Stomach (tissue), 9 donors: ENCODE data around the gene WDR59. TPM values are rescaled to one million over a fixed set of nuclear protein-coding genes. Genes with fewer than 3 reads are reported as not detected.

Experiments used
- DNase-seq, 2 donors: peaks; one replicate each; pipeline versions ENCODE4 v3.0.0 to v3.0.0-alpha.2; 2013 to 2019
- H3K27ac ChIP-seq, 5 donors: fragments of 200-600 bp in 4 of 5; sonication (generic) in 4 of 5; one replicate each; pipeline ENCODE4 v1.5.1; 2013 to 2019; ENCODE audit warnings: mild to moderate bottlenecking in 1 of 5, moderate library complexity in 1 of 5
- H3K27me3 ChIP-seq, 3 donors: fragments of 200-600 bp; sonication (generic); one replicate each; pipeline ENCODE4 v1.5.1; 2017 to 2019; ENCODE audit warnings: mixed run types in 1 of 3
- H3K36me3 ChIP-seq, 4 donors: fragments of 200-600 bp; sonication (generic); 1 replicate in 3 of 4; 2 replicates in 1 of 4; pipeline ENCODE4 v1.5.1; 2016 to 2019
- H3K4me1 ChIP-seq, 4 donors: fragments of 200-600 bp; sonication (generic); one replicate each; pipeline ENCODE4 v1.5.1; 2016 to 2019
- H3K4me3 ChIP-seq, 4 donors: fragments of 200-600 bp; sonication (generic) in 3 of 4; one replicate each; pipeline ENCODE4 v1.5.1; 2016 to 2019; ENCODE audit warnings: mild to moderate bottlenecking in 1 of 4
- H3K9me3 ChIP-seq, 4 donors: fragments of 200-600 bp; sonication (generic); one replicate each; pipeline ENCODE4 v1.5.1; 2016 to 2019
- EP300 ChIP-seq: sonication (generic); formaldehyde crosslinking; IDR thresholded peaks from one replicate; pipeline ENCODE4 v1.6.1; 2017; ENCODE audit warnings: antibody characterized with exemption
- POLR2A ChIP-seq, 4 donors: fragments of 450-650 bp; IDR thresholded peaks; one replicate each; pipeline ENCODE4 v1.6.1; 2016; ENCODE audit warnings: antibody characterized with exemption in 4 of 4, control low read depth in 2 of 4, mild to moderate bottlenecking in 1 of 4, moderate library complexity in 1 of 4
- POLR2AphosphoS5 ChIP-seq, 3 donors: sonication (generic); formaldehyde crosslinking; IDR thresholded peaks; one replicate each; pipeline ENCODE4 v1.6.1; 2016; ENCODE audit warnings: antibody characterized with exemption in 3 of 3
- WGBS, 5 donors: extraction: QIAGEN DNeasy Blood & Tissue Kit in 3 of 5; methylation state at CpG; one replicate each; pipeline versions ENCODE4 v1.1.5 to v1.1.7; 2013 to 2018; 5-methylcytosine and 5-hydroxymethylcytosine counted together
- intact Hi-C: fragments of 100-400 bp; cut with DNase I; formaldehyde crosslinking; loops from one replicate; pipeline ENCODE4 v1.15.1; 2023; ENCODE audit warnings: low total_unique reads
- polyA plus RNA-seq, 3 donors: library from polyadenylated mRNA; stranded (reverse); fragments of 200-250 nt; gene quantifications; one replicate each; pipeline ENCODE4 v1.2.3, GENCODE V29; 2013
- total RNA-seq, 5 donors: library from RNA; depleted of rRNA; stranded (reverse); fragments of >200 nt; gene quantifications; one replicate each; pipeline versions ENCODE4 v1.1.0 to v1.2.3, GENCODE V29; 2014 to 2016
- TF ChIP-seq, protein P1 (sequence below), 7 experiments: fragments of 450-650 bp in 4 of 7; fragments of 200-600 bp in 3 of 7; sonication (generic) in 3 of 7; IDR thresholded peaks; one replicate each; pipeline ENCODE4 v1.5.1; 2016 to 2019; ENCODE audit warnings: antibody characterized with exemption in 7 of 7, control low read depth in 2 of 7, mild to moderate bottlenecking in 1 of 7
- donor health status: healthy with polysubstance abuse.
- donor health status: Bipolar disorder and iron deficiency.
- donor health status: healthy.

Gene WDR59
- total and polyA plus RNA-seq, 8 donors: 12.1 to 266 (median 30.2) TPM

DNA sequence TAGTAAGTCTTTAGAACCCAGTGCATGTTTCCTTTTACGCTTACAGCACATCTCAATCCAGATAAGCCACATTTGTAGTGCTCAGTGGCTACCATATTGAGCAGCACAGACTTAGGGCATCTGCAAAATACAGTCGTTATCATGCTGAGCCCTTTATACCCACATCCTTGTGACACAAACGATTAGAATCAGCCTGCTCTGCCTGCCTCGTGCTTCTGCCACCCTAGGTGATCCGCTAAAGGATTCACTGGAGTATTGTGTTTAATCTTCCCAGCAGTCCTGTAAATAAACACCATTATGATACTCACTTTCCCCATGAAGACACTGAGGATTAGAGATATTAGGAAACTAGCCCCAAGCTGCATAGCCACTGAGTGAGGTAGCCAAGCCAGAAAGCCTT lies 159.0 kb downstream of the WDR59 start:
- WGBS, 5 donors: 52 to 72% (median 66%) methylated on average over 5 of the region's 5 CpGs
- DNase-seq: no peak

DNA sequence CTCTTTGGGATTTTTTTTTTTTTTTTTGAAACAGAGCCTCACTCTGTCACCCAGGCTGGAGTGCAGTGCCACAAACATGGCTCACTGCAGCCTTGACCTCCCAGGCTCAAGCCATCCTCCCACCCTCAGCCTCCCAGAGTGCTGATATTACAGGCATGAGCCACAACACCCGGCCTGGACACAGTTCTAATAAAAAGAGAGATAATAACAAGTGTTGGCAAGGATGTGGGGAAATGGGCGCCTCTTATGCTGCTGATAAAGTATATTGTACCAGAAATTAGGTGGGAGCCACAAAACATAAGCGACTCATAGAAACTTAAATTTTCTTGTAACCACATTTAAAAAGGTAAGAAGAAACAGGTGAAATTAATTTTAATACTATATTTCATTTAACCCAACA lies 159.9 kb downstream of the WDR59 start:
- intact Hi-C loops: no loop called here
- WGBS, 5 donors: 76 to 95% (median 84%) methylated on average over 3 of the region's 3 CpGs
- TF ChIP-seq POLR2AphosphoS5 (IDR thresholded peaks at IDR 0.05) (no peak), POLR2A (IDR thresholded peaks at IDR 0.05) (no peak), EP300 (no peak)
- TF ChIP-seq, protein P1, sequence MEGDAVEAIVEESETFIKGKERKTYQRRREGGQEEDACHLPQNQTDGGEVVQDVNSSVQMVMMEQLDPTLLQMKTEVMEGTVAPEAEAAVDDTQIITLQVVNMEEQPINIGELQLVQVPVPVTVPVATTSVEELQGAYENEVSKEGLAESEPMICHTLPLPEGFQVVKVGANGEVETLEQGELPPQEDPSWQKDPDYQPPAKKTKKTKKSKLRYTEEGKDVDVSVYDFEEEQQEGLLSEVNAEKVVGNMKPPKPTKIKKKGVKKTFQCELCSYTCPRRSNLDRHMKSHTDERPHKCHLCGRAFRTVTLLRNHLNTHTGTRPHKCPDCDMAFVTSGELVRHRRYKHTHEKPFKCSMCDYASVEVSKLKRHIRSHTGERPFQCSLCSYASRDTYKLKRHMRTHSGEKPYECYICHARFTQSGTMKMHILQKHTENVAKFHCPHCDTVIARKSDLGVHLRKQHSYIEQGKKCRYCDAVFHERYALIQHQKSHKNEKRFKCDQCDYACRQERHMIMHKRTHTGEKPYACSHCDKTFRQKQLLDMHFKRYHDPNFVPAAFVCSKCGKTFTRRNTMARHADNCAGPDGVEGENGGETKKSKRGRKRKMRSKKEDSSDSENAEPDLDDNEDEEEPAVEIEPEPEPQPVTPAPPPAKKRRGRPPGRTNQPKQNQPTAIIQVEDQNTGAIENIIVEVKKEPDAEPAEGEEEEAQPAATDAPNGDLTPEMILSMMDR (IDR thresholded peaks at IDR 0.05): no peak
- Histone ChIP-seq H3K27me3 (no peaks in the 10 kb centered on the region), H3K4me1 (peaks cover 0 to 10% (median 4%) of the 10 kb centered on the region in 4 donors), H3K4me3 (no peak overlapping the region), H3K9me3 (peaks cover 0 to 17% (median 11%) of the 10 kb centered on the region in 4 donors), H3K27ac (no peak overlapping the region), H3K36me3 (no peaks in the 10 kb centered on the region)
- no peak for DNase-seq

More for the DNA sequence above, 159.0 kb downstream of the WDR59 start:
- Histone ChIP-seq H3K36me3 (no peaks in the 10 kb centered on the region), H3K27me3 (no peaks in the 10 kb centered on the region), H3K4me3 (no peak overlapping the region), H3K27ac (no peak overlapping the region), H3K4me1 (peaks cover 0 to 10% (median 4%) of the 10 kb centered on the region in 4 donors), H3K9me3 (peaks cover 0 to 17% (median 9%) of the 10 kb centered on the region in 4 donors)
- intact Hi-C loops: no loop called here
- TF ChIP-seq, protein P1 (IDR thresholded peaks at IDR 0.05): no peak
- no peak for TF ChIP-seq EP300
- no peak for TF ChIP-seq POLR2AphosphoS5 (IDR thresholded peaks at IDR 0.05)
- TF ChIP-seq POLR2A (IDR thresholded peaks at IDR 0.05): no peak

Other genes starting within 250 kb of the WDR59 start
- 10 to 100 TPM in 4 of 5 donors, 1 to 10 TPM in 1; 1.8 to 64.2 (median 29.2) TPM for gene FA2H, start 210.3 kb downstream of the WDR59 start, total RNA-seq
- 10 to 100 TPM in 2 of 3 donors, 1 to 10 TPM in 1; 9.4 to 16.2 (median 15.0) TPM for gene FA2H, start 210.3 kb downstream of the WDR59 start, polyA plus RNA-seq
- 10 to 100 TPM in 4 of 5 donors, 1 to 10 TPM in 1; 8.8 to 40.1 (median 18.7) TPM for gene ZNRF1, start 13.9 kb upstream of the WDR59 start, total RNA-seq
- 10 to 100 TPM in 2 of 3 donors, 1 to 10 TPM in 1; 9.7 to 14.2 (median 13.8) TPM for gene ZNRF1, start 13.9 kb upstream of the WDR59 start, polyA plus RNA-seq
- gene LDHD, start 131.7 kb upstream of the WDR59 start, total RNA-seq: 100 to 1,000 TPM in 1 of 5 donors, 10 to 100 TPM in 3, 1 to 10 TPM in 1; 5.0 to 110 (median 27.2) TPM
- 10 to 100 TPM; 13.0 to 34.2 (median 21.0) TPM for gene LDHD, start 131.7 kb upstream of the WDR59 start, polyA plus RNA-seq
- gene ZFP1, start 163.4 kb upstream of the WDR59 start, total RNA-seq: 10 to 100 TPM in 2 of 5 donors, 1 to 10 TPM in 2, not detected in 1; 2.7 to 29.2 (median 10.2) TPM
- 1 to 10 TPM; 2.9 to 5.2 (median 3.9) TPM for gene ZFP1, start 163.4 kb upstream of the WDR59 start, polyA plus RNA-seq
- gene CTRB2, start 222.0 kb upstream of the WDR59 start, total RNA-seq: not detected
- 10 to 100 TPM in 1 of 3 donors, 1 to 10 TPM in 2; 2.7 to 26.6 (median 4.0) TPM for gene CTRB2, start 222.0 kb upstream of the WDR59 start, polyA plus RNA-seq
- not detected for gene CTRB1, start 233.9 kb upstream of the WDR59 start, total RNA-seq
- gene CTRB1, start 233.9 kb upstream of the WDR59 start, polyA plus RNA-seq: 10 to 100 TPM in 1 of 3 donors, 1 to 10 TPM in 2; 2.5 to 35.9 (median 2.9) TPM